GM20000 (cell line): Measurements from ENCODE around the gene ATG16L1.

ENCODE experiments used
- DNase-seq: peaks from one replicate; pipeline ENCODE4 v3.0.0; 2012; ENCODE audit warnings: low spot score
- CTCF ChIP-seq: IDR thresholded peaks from 2 replicates; pipeline ENCODE4 v1.5.1; 2012; ENCODE audit warnings: mild to moderate bottlenecking, control low read depth; ENCODE audit errors: extremely low read depth, missing control alignments

ATG16L1 gene

GRCh38 chr2:233301811-233302210 lies 50.3 kb downstream of the ATG16L1 start:
- TF ChIP-seq CTCF: no peak
- DNase-seq: no peak

- DNase-seq: no peak
- no peak for TF ChIP-seq CTCF
Observed at GRCh38 chr2:233303252-233303651, 51.8 kb downstream of the ATG16L1 start.

- TF ChIP-seq CTCF: no peak
Observed at GRCh38 chr2:233307565-233307964, 56.1 kb downstream of the ATG16L1 start, which contains the start of gene SAG. SAG (plus strand) TSS chr2:233307816; CDS start chr2:233309190, 1,374 bp downstream.

GRCh38 chr2:233311241-233311926 lies 59.9 kb downstream of the ATG16L1 start:
- no peak for DNase-seq
- TF ChIP-seq CTCF: no peak

More at GRCh38 chr2:233307565-233307964, 56.1 kb downstream of the ATG16L1 start, which contains the start of gene SAG:
- no peak for DNase-seq

- peak; percentile 39 for DNase-seq
- no peak for TF ChIP-seq CTCF
Observed at GRCh38 chr2:233312874-233313273, 61.4 kb downstream of the ATG16L1 start.

- no peak for TF ChIP-seq CTCF
Observed at GRCh38 chr2:233314180-233314925, 62.9 kb downstream of the ATG16L1 start.

More at GRCh38 chr2:233314180-233314925, 62.9 kb downstream of the ATG16L1 start:
- no peak for DNase-seq
